GM12872 (cell line): ENCODE data around the gene ITPA.

ENCODE experiments used
- TF ChIP-seq, protein P1 (sequence below): IDR thresholded peaks from 3 replicates; pipeline ENCODE4 v1.5.1; 2011; ENCODE audit warnings: low read depth, mild to moderate bottlenecking, low read length, moderate library complexity; ENCODE audit not compliant: insufficient read depth

ITPA gene

GRCh38 chr20:3231889-3232588, 22.7 kb downstream of the ITPA start:
- TF ChIP-seq, protein P1, sequence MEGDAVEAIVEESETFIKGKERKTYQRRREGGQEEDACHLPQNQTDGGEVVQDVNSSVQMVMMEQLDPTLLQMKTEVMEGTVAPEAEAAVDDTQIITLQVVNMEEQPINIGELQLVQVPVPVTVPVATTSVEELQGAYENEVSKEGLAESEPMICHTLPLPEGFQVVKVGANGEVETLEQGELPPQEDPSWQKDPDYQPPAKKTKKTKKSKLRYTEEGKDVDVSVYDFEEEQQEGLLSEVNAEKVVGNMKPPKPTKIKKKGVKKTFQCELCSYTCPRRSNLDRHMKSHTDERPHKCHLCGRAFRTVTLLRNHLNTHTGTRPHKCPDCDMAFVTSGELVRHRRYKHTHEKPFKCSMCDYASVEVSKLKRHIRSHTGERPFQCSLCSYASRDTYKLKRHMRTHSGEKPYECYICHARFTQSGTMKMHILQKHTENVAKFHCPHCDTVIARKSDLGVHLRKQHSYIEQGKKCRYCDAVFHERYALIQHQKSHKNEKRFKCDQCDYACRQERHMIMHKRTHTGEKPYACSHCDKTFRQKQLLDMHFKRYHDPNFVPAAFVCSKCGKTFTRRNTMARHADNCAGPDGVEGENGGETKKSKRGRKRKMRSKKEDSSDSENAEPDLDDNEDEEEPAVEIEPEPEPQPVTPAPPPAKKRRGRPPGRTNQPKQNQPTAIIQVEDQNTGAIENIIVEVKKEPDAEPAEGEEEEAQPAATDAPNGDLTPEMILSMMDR: no peak

DNA sequence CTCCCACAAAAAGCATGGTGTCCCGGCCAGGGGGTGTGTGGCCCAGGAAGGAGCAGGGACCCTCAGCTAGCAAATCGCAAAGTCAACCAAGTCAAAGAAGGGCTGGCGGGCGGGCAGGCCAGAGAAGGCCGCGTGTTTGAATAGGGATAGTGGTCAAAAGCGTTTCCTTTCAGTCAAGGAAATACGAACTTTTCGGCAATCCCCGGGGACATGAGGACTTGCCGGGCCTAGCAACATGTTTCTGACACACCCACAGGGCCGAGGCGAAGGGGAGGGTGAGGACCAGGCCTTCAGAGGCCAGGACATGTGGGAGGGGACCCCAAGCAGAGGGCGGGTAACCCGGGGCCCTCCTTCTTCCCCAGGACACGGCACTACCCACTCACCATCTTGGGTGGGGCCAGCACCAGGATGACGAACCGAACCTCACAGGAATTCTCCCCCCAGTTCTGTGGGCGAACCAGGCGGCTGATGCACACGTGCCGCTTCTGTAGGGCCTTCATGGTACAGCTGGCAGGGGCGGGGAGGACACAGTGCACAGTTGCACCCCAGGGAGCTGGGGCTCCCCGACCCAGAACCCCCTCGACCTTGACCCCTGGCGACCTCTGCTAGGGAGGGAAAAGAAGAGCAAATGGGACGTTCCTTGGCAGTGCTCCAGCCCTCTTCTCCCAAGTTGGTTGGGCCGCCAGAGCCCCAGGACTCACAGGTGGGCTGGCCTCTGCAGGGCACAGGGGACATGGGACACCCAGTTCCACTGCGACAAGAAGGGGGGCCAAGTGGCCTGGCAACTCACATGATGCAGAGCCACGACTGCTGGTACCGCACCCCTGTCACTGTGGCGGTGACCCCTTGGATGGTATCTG, 24.1 kb downstream of the ITPA start:
- TF ChIP-seq, protein P1: no peak

- TF ChIP-seq, protein P1: no peak
Measured at GRCh38 chr20:3233991-3234498, 24.7 kb downstream of the ITPA start.

- TF ChIP-seq, protein P1: no peak
Measured at GRCh38 chr20:3235666-3236324, 26.5 kb downstream of the ITPA start.

- TF ChIP-seq, protein P1: no peak
Measured at GRCh38 chr20:3237011-3237957, 28.0 kb downstream of the ITPA start.

GRCh38 chr20:3237958-3238615, 28.8 kb downstream of the ITPA start:
- TF ChIP-seq, protein P1: no peak
